Left hindlimb (tissue), 1 donor: ENCODE results near the gene GPX4.

Source experiments
- DNase-seq: peaks from one replicate; pipeline ENCODE4 v3.0.0-alpha.2; 2018

The GPX4 gene

GRCh38 chr19:1103708-1104310, at the start of gene GPX4:
GPX4 (plus strand) TSS chr19:1103994; CDS start chr19:1104044, 50 bp downstream.
- DNase-seq, result peak; percentile 100

GRCh38 chr19:1054102-1055027, 49.4 kb upstream of the GPX4 start:
- no peak for DNase-seq

GRCh38 chr19:1055028-1055425, 48.8 kb upstream of the GPX4 start:
- no peak for DNase-seq

- DNase-seq, result no peak
Measured at GRCh38 chr19:1055886-1056620, 47.7 kb upstream of the GPX4 start.

GRCh38 chr19:1057176-1057855, 46.5 kb upstream of the GPX4 start:
- DNase-seq, result no peak

- no peak for DNase-seq
Measured at GRCh38 chr19:1058112-1058511, 45.7 kb upstream of the GPX4 start.

GRCh38 chr19:1060689-1061088, 43.1 kb upstream of the GPX4 start:
- no peak for DNase-seq

GRCh38 chr19:1061987-1062386, 41.8 kb upstream of the GPX4 start:
- DNase-seq, result no peak

- DNase-seq, result no peak
Measured at GRCh38 chr19:1062387-1063029, 41.3 kb upstream of the GPX4 start.

- no peak for DNase-seq
Measured at GRCh38 chr19:1063030-1063908, 40.5 kb upstream of the GPX4 start.

GRCh38 chr19:1063909-1064660, 39.7 kb upstream of the GPX4 start:
- no peak for DNase-seq

GRCh38 chr19:1064661-1065605, 38.9 kb upstream of the GPX4 start:
- peak; percentile 71 for DNase-seq

GRCh38 chr19:1065606-1066109, 38.1 kb upstream of the GPX4 start:
- DNase-seq, result no peak

GRCh38 chr19:1066251-1066747, 37.5 kb upstream of the GPX4 start:
- no peak for DNase-seq

- no peak for DNase-seq
Measured at GRCh38 chr19:1066748-1067340, 37.0 kb upstream of the GPX4 start, which contains the start of gene ARHGAP45. ARHGAP45 (plus strand) TSS chr19:1067167; CDS start chr19:1067406, 239 bp downstream.

GRCh38 chr19:1067341-1067957, 36.3 kb upstream of the GPX4 start:
- no peak for DNase-seq

- DNase-seq, result no peak
Measured at GRCh38 chr19:1068009-1069001, 35.5 kb upstream of the GPX4 start.
